SH-SY5Y (cell line): ENCODE data around the gene OR1D2.

ENCODE experiments used
- GATA2 ChIP-seq: IDR thresholded peaks from 2 replicates; pipeline ENCODE4 v1.6.1; 2011; ENCODE audit warnings: mild to moderate bottlenecking, low read depth, low read length
- GATA3 ChIP-seq: IDR thresholded peaks from 2 replicates; pipeline ENCODE4 v1.6.1; 2011; ENCODE audit warnings: low read depth, mild to moderate bottlenecking, low read length, moderate library complexity

- TF ChIP-seq GATA2: no peak
- TF ChIP-seq GATA3: no peak
These were observed at the start of gene OR1D2 for GRCh38 chr17:3104322-3104721.
